HG02870 (cell line): Measurements from ENCODE around the gene SCIN.
"Not testable (repeated sequence)": the region's sequence is repeated elsewhere in the genome, so short reads cannot be mapped to it uniquely, and the experiment has no call there.

Experiments used
- ATAC-seq: cut with Tn5 transposase; IDR thresholded peaks from one replicate; pipeline ENCODE4 v1.9.1; 2021; ENCODE audit warnings: mild to moderate bottlenecking, moderate library complexity; ENCODE audit not compliant: unreplicated experiment

SCIN gene

DNA sequence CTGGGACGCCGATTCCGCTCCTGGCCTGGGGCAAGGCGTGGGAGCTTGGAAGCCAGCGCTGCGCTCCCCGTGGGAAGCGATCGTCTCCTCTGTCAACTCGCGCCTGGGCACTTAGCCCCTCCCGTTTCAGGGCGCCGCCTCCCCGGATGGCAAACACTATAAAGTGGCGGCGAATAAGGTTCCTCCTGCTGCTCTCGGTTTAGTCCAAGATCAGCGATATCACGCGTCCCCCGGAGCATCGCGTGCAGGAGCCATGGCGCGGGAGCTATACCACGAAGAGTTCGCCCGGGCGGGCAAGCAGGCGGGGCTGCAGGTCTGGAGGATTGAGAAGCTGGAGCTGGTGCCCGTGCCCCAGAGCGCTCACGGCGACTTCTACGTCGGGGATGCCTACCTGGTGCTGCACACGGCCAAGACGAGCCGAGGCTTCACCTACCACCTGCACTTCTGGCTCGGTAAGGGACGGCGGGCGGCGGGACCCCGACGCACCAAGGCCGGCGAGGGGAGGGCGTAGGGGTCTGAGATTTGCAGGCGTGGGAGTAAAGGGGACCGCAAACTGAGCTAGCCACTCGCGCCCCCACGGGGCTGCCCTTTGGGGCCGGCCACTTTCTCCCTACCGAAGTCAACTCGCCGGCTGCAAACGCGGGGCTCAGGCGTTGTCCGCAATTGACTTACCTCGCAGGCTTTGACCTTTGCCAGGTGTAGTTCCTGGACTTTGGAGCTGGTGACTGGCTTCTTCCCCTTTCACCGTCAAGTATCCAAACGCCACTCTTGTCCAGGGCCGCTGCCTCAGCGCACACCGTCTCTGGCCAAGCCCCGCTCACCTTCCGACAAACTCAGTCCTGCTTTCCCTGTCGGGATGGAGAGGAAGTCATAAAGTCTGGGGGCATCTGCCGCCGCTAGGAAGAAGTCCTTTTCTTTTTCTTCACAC, at the start of gene SCIN:
SCIN (plus strand) TSS at position 187 of the 928 bp plus-strand sequence; CDS start at position 254, 67 bp downstream.
- ATAC-seq, result no peak

DNA sequence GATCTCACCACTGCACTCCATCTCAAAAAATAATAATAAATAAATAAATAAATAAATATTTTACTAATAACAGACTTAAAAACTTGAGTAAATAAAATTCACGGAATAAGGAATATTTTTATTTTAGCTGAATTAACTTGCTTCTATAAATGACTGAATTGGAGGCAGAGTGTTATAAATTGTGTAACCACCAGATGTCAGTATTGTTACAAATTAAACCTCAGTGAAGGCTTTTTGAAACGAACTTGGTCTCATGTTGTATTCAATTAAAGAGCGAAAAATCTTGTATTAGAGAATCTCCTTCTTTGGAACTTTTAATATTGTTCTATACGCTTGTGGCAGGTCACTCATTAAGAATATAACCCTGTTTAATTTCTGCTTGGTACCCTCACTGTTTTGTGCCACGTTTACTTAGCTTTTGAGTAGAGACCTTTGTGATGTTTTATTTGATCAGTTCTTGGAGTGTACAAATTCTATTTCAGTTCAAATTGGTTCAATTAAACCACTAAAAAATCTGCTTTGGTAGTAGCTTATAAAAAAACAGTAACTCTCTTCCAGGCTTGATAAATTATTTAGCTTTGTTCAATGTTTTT, 45.6 kb upstream of the SCIN start:
- peak; percentile 62 for ATAC-seq

DNA sequence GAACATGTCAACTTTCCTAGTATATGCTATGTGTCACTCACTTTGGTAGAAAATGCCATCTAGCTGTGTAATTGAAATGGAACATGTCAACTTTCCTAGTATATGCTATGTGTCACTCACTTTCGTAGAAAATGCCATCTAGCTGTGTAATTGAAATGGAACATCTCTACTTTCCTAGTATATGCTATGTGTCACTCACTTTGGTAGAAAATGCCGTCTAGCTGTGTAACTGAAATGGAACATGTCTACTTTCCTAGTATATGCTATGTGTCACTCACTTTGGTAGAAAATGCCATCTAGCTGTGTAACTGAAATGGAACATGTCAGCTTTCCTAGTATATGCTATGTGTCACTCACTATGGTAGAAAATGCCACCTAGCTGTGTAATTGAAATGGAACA, 43.8 kb upstream of the SCIN start:
- not testable (repeated sequence) for ATAC-seq

DNA sequence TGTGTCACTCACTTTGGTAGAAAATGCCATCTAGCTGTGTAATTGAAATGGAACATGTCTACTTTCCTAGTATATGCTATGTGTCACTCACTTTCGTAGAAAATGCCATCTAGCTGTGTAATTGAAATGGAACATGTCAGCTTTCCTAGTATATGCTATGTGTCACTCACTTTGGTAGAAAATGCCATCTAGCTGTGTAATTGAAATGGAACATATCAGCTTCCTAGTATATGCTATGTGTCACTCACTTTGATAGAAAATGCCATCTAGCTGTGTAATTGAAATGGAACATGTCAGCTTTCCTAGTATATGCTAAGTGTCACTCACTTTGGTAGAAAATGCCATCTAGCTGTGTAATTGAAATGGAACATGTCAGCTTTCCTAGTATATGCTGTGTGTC, 42.9 kb upstream of the SCIN start:
- ATAC-seq, result not testable (repeated sequence)

DNA sequence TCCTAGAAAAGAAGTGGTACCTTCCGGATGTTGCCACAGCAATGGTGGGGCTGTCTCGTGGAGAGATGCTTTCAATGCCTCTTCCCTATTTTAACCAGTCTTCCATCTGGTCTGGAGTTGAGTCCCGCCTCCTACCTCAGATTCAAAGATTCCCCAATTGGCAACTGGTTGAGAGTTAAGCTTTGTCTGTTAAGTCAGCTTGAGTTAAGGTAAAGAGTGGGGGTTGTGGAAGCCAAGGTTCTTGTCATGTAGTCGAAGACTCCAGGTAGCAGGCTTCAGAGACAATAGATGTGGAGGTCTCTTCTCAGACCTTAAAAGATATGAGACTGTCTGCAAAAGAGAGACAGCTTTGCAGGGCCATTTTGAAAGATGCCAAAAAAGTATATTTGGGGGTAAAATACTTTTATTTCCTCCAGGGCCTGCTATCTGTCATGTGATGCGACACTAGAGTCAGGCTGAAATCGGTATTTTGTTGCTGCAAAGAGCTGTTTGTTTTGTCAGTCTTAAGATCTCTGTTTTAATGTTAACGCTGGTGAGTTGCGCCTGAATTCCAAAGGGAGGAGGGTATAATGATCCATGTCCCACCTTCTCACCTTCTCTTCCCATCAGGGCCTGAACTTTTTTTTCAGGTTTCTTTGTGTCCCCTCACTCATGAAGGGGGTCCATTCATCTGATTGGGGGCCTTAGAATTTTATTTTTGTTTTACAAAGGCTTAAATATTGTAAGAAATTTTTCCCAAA, 40.4 kb upstream of the SCIN start:
- no peak for ATAC-seq

DNA sequence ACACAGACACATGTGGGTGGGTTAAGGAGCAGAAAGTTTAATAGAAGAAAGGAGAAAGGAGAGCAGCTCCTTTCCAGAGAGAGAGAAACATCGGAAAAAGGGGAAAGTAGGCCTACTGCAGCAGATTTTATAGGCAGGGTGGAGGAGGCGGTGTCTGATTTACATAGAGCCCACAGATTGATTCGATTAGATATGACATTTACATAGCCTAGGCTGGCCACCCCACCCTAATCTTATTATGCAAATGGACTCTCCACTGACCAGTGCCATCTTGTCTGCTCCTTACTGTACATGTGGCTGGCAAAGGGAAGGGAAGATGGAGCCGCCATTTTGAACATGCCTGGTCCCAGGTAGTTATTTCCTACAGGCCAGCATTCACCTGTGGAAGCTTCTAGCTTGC, 38.7 kb upstream of the SCIN start:
- ATAC-seq, result no peak

DNA sequence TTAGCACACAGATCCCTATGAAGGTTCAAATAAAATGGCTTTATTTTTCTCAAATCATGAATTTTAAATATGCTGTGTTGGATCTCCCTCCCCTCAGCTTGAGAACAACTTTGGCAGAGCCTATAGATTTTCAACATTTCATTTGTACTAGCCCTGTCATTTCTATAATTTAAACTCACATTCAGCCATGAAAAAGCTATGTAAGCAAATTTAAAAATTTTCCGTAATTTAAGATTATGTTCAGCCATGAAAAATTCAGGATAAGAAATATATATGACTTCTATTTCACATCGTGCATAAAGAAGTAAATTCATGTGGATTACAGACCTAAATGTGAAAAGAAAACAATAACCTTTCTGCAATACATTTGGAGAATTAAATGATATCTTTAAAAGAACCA, 36.5 kb upstream of the SCIN start:
- no peak for ATAC-seq

DNA sequence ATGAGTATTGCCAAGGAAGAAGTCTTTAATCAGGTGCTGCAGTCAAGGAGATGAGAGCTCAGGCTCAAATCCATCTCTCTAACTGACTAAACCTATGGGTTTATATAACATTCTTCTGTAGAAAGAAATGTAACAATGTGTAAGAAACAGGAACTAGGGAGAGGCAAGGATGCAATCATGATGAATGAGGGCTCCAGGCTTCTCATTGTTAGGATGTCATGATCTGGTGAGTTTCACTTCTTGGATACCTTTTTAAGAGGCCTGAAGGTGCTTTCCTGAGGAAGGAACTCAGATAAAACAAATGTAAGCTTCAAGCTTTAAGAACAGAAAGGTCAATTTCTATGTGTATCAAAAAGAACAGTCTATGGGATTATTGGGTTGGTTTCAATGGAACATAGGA, 30.8 kb upstream of the SCIN start:
- no peak for ATAC-seq

DNA sequence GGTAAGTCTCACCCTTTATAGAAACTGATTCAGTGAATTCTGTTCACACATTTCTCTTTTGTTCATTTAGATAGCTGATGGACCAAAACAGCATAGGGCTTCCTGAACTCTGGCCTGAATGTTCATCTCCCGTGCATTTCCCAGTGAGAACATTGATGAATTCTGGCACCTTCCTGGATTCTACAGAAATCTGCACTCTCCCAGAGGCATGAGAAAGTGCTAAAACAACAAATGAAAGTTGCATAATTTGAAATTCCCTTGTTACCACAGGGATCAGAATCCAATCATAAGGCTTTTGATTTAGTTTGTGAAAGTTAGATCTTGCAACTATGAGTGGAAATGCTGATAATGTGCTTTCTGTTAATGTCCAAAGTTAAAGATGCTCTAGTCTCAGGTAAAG, 29.7 kb upstream of the SCIN start:
- ATAC-seq, result no peak

DNA sequence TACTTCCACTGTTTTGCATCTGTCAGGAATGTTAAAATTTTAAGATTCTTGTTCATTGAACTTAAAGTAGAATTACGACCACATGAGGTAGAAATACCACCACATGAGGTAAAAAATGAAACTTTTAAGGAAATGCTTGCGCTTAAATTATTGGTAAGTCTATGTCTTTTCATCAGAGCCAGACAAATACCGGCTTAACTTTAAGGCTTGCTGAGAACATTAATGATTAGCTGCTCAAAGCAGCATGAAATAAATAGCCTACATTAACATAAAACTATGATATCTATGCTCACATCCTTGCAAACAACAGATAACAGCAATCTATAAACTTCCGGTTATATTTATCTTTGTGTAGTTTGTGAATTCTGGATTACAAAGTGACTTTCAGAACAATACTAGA, 26.9 kb upstream of the SCIN start:
- no peak for ATAC-seq

DNA sequence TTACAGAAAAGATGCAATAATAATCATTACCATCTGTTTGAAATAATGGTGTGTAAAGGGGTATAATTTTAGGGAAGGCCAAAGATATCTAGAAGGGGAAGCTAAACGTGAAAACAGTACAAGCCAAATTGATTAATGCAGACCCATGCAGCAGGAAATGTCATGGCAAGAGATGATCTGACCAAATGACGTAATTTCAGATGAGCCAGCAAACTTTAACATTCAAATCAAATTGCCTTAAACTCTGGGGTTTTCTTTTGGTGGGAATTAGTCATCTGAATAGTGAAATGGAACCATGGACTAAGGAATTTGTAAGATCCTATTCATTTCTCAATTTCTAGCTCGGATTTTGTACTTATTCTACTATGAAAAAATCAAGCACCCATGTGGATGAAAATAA, 21.4 kb upstream of the SCIN start:
- ATAC-seq, result no peak

DNA sequence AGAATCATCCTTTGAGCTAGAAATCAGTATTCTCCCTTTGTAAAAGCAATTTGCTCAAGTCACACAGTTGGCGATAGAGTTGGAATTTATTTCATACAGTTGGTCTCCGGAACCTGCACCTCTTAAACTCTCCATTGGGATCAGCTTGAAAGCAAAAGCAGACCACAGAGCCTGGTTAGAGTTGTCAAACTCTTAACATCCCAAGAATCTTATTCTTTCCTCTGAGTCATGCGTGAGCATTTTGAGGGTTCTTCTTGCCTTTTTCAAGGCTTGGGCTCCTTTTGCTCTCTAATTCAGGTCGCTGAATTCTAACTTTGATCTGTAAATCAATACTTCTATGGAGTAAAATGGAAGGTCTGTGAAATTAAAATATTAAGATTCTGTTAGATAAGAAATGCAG, 19.6 kb upstream of the SCIN start:
- ATAC-seq, result no peak

DNA sequence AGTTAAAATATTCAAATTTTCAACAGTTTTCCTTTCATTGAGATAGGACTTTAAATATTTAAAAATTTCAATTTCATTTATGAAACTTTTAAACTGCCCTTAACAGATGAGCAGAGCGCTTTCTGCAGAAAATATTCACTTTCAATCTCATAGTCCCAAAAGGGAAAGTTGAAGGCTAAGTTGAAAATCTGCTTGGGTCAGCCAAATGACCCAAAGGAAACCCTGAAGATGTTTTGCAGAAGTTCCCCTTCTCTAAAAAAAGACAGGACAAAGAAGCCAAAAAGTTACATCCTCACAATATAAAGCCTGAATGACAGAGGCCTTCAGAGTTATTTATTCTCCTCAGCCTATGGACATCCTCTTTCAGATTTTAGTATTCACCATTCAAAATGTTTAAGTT, 17.6 kb upstream of the SCIN start:
- no peak for ATAC-seq

DNA sequence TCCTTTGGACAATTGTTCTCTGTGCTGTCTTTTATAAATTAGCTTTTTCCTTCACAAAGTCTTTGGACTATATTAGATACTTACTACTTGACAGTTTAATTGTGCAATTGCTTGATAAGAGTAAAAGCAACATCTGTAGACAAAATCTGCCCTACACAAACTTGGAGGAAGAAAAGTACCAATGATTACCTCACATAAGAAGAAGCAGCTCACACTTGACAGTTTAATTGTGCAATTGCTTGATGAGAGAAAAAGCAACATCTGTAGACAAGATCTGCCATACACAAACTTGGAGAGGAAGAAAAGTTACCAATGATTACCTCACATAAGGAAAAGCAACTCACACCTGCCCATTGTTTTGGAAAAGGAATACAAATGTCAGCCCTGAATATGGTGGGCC, 17.1 kb upstream of the SCIN start:
- ATAC-seq, result no peak

DNA sequence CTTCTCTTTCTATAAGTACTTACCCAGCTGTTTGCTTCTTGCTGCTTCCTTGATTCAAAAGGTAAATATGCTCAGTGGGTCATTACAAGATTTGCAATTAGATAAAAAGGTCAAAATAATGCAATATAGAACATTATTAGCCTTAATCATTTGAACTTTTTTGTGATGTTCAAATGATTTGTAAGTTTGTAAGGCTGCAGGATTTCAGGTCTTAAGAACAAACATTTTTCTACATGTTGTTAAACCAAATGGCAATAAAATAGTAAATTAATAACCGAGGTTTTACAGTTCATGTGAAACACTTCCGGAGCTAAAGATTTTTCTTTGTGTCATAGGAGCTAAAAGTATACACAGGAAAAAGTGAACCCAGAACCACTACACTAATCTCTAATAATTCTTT, 16.2 kb upstream of the SCIN start:
- no peak for ATAC-seq

DNA sequence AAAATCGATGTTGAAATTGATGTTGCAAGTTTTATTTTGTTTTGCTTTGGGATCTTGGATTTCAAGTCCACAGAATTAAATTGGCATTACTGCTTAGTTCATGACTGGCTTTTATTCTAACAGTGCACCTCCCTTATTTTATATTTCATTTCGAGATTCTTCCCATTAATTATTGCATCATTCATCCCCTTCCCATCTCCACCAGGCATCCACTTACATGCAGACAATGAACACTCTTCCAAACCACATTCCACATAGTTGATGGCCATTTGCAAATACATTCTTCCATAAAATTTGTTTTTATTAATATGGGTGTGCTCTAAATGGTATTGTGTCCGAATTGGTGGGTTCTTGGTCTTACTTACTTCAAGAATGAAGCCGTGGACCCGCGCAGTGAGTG, 15.6 kb upstream of the SCIN start:
- no peak for ATAC-seq

DNA sequence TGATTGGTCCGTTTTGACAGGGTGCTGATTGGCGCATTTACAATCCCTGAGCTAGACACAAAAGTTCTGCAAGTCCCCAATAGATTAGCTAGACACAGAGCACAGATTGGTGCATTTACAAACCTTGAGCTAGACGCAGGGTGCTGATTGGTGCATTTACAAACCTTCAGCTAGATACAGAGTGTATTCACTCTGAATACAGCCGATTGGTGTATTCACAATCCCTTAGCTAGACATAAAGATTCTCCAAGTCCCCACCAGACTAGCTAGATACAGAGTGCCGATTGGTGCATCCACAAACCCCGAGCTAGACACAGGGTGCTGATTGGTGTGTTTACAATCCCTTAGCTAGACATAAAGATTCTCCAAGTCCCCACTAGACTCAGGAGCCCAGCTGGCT, 14.8 kb upstream of the SCIN start:
- ATAC-seq, result not testable (repeated sequence)

DNA sequence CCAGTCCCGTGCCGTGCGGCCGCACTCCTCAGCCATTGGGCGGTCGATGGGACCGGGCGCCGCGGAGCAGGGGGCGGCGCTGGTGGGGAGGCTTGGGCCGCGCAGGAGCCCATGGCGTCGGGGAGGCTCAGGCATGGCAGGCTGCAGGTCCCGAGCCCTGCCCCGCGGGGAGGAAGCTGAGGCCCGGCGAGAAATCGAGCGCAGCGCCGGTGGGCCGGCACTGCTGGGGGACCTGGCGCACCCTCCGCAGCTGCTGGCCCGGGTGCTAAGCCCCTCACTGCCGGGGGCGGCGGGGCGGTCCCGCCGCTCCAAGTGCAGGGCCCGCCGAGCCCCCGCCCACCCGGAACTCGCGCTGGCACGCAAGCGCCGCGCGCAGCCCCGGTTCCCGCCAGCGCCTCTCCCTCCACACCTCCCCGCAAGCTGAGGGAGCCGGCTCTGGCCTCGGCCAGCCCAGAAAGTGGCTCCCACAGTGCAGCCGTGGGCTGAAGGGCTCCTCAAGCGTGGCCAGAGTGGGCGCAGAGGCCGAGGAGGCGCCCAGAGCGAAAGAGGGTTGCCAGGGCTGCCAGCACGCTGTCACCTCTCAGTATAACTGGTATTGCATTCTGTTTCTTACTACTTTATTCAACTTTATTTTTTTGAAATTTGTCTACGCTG, 14.3 kb upstream of the SCIN start:
- not testable (repeated sequence) for ATAC-seq

DNA sequence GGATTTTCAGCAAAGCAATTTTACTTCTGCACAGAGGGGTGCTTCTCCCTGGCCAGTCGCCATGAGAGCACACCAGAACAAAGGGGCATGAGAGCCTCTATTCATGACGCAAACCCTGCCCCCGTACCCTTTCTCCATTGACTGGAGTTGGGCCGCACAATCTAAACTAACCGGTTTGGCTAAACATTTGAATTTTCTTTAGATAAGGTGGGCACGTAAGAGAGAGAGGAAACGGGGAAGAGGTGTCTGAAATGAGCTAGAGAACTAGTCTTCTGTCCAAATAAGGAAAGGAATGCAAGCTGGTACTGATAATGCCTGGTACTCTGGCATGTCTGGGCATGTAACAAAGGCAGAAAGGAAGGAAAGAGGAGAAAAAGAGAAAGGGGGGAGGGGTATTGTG, 13.2 kb upstream of the SCIN start:
- no peak for ATAC-seq

DNA sequence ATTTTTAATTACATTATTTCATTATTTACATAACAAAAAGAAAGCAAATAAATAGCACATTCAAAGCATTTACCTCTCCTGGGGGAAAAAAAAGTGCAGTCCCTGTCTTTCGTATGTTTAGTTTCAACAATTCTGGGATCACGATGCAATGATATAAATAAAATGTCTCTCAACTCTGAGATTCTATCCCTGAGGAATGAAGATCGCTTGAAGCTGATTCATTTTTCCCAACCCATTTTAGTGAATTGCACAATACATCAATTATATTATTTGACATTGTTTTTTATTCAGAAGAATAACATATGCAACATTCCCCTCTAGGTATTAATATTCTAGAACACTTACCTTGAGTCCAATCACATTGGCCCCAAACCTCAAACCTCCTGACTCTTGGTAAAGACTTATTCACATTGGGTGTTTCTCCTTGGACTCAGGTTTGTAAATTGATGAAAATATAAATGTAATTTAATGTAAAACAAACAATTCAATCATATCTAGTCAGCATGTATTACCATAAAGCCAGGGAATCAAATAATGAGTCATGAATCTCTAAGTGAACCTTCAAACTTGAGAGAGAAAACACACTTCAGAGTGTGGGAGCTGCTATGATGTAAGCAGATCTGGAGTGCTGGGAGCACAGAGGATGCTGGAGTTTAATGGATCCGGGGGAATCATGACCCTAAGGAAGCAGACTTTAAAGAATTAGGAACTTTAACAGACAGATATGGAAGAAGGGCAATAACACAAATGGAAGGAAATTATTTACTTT, 5.3 kb upstream of the SCIN start:
- no peak for ATAC-seq

DNA sequence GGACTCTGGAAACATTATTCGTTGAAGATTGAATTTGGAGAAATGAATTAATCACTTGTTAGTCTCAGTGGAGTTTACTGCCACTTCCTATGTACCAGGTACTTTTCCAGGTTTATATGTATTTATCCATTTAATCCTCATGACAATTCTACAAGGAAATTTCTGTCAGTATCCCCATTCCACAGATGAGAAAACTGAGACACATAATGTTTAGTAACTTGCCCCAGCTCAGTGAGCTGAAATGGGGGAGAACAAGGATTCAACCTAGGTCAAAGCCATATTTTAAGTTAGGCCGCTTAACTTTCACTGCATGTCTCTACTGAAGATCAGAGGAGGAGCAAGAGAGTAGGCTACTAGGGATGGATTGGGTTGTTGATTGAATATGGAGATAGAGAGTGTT, 4.6 kb upstream of the SCIN start:
- no peak for ATAC-seq
